ENCODE measurements around the gene PRKAG2. TPM values are rescaled to one million over a fixed set of nuclear protein-coding genes. Genes with fewer than 3 reads are reported as not detected.

PRKAG2 gene
- total RNA-seq, 3 donors from 2014 or later = 42.4 to 48.5 (median 46.6) TPM

DNA sequence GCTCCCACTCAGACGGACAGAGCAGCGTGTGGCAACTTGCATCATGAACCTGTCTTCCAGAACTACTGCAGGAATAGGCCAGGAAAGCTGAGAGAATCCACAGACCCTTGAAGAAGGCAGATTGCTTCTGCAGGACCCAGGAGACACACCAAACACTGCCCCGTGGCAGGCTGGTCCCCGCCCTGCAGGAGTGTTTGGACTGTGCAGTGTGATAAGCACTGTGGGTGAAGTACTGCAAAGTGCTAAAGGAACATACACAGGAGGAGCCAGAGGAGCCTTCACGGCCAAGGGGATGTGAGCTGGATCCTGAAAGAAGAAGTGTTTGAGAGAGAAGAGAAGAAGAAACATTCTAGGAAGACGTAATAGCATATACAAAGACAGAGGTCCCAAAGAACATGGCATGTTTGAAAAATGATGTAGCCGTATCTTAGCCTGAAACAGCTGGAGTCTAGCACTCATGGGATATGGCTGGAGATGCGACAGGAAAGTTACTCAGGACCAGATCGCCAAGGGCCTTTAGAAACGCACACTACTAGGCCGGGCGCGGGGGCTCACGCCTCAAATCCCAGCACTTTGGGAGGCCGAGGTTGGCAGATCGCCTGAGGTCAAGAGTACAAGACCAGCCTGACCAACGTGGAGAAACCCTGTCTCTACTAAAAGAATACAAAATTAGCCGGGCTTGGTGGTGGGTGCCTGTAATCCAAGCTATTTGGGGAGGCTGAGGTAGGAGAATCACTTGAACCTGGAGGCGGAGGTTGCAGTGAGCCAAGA, 260.3 kb downstream of the PRKAG2 start:
- ATAC-seq (peak; percentile 50), DNase-seq (no peak)
- intact Hi-C loops (cut with DNase I, micrococcal nuclease) = no loop called here
- no peaks in the 10 kb centered on the region for H3K9me3 ChIP-seq
- no peaks in the 10 kb centered on the region for H3K4me1 ChIP-seq (ENCODE audit: low read depth)
- no peak for TF ChIP-seq CTCF (IDR thresholded peaks at IDR 0.05)
- no peak overlapping the region for H3K4me3 ChIP-seq
- no peaks in the 10 kb centered on the region for H3K36me3 ChIP-seq (ENCODE audit: low read depth)

GRCh38 chr7:151615784-151616183, 261.1 kb downstream of the PRKAG2 start:
- H3K36me3 ChIP-seq (ENCODE audit: low read depth) = no peaks in the 10 kb centered on the region
- no peaks in the 10 kb centered on the region for H3K4me1 ChIP-seq (ENCODE audit: low read depth)
- no peak for DNase-seq
- intact Hi-C loops (cut with DNase I, micrococcal nuclease) = no loop called here
- no peak overlapping the region for H3K4me3 ChIP-seq
- H3K9me3 ChIP-seq = no peaks in the 10 kb centered on the region
- no peak for ATAC-seq
- no peak for TF ChIP-seq CTCF (IDR thresholded peaks at IDR 0.05)

DNA sequence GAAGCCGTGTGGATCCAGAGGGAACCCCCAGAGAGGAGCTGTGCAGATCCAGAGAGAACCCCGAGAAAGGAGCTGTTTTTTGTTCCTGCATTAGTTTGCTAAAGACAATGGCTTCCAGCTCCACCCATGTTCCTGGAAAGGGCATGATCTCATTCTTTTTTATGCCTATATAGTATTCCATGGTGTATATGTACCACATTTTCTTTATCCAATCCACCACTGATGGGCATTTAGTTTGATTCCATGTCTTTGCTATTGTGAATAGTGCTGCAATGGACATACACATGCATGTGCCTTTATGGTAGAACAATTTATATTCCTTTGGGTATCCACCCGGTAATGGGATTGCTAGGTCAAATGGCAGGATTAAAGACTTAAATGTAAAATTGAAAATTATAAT, 261.9 kb downstream of the PRKAG2 start:
- no peak for TF ChIP-seq CTCF (IDR thresholded peaks at IDR 0.05)
- DNase-seq (no peak), ATAC-seq (no peak)
- H3K9me3 ChIP-seq = no peaks in the 10 kb centered on the region
- H3K36me3 ChIP-seq (ENCODE audit: low read depth) = no peaks in the 10 kb centered on the region
- H3K4me3 ChIP-seq = no peak overlapping the region
- intact Hi-C loops (cut with DNase I, micrococcal nuclease) = no loop called here
- H3K4me1 ChIP-seq (ENCODE audit: low read depth) = no peaks in the 10 kb centered on the region

- no peaks in the 10 kb centered on the region for H3K9me3 ChIP-seq
- ATAC-seq = no peak
- H3K4me3 ChIP-seq = no peak overlapping the region
- intact Hi-C loops (cut with DNase I, micrococcal nuclease) = no loop called here
- H3K4me1 ChIP-seq (ENCODE audit: low read depth) = peaks cover 5% of the 10 kb centered on the region
- TF ChIP-seq CTCF (IDR thresholded peaks at IDR 0.05) = no peak
- no peak for DNase-seq
- no peaks in the 10 kb centered on the region for H3K36me3 ChIP-seq (ENCODE audit: low read depth)
Measured at GRCh38 chr7:151614019-151614418, 262.9 kb downstream of the PRKAG2 start.

GRCh38 chr7:151611878-151612277, 265.0 kb downstream of the PRKAG2 start:
- TF ChIP-seq CTCF (IDR thresholded peaks at IDR 0.05) = no peak

More at GRCh38 chr7:151611878-151612277, 265.0 kb downstream of the PRKAG2 start:
- H3K9me3 ChIP-seq = no peaks in the 10 kb centered on the region
- no peaks in the 10 kb centered on the region for H3K36me3 ChIP-seq (ENCODE audit: low read depth)
- intact Hi-C loops (cut with DNase I, micrococcal nuclease) = no loop called here
- DNase-seq (no peak), ATAC-seq (no peak)
- no peak overlapping the region for H3K4me3 ChIP-seq
- peaks cover 13% of the 10 kb centered on the region for H3K4me1 ChIP-seq (ENCODE audit: low read depth)

Data from mucosa of descending colon (tissue), 3 donors.